Fibroblast of lung (primary cell): Measurements from ENCODE around the gene VPS35. TPM values are rescaled to one million over a fixed set of nuclear protein-coding genes. Genes with fewer than 3 reads are reported as not detected.

Source experiments
- DNase-seq, 2 donors: peaks; one replicate each; pipeline versions ENCODE4 v3.0.0 to v3.0.0-alpha.2; 2010; ENCODE audit warnings: low read depth in 2 of 2
- H2AFZ ChIP-seq: 2 replicates; pipeline ENCODE4 v1.5.1; 2012; ENCODE audit warnings: low read length, control low read depth, inconsistent platforms
- H3K27ac ChIP-seq: 2 replicates; pipeline ENCODE4 v1.5.1; 2011; ENCODE audit warnings: low read length, control low read depth; ENCODE audit not compliant: insufficient read depth
- H3K27me3 ChIP-seq: 2 replicates; pipeline ENCODE4 v1.5.1; 2011; ENCODE audit warnings: mild to moderate bottlenecking, low read length; ENCODE audit not compliant: control insufficient read depth, insufficient read depth
- H3K36me3 ChIP-seq: 2 replicates; pipeline ENCODE4 v1.5.1; 2011; ENCODE audit warnings: low read length; ENCODE audit not compliant: control insufficient read depth, insufficient read depth
- H3K4me1 ChIP-seq: 2 replicates; pipeline ENCODE4 v1.5.1; 2011; ENCODE audit warnings: low read length; ENCODE audit not compliant: control insufficient read depth, insufficient read depth; ENCODE audit errors: extremely low read depth
- H3K4me2 ChIP-seq: 2 replicates; pipeline ENCODE4 v1.5.1; 2011; ENCODE audit warnings: low read length, control low read depth; ENCODE audit not compliant: insufficient read depth; ENCODE audit errors: extremely low read depth
- H3K4me3 ChIP-seq, 4 experiments: fragments of 200-600 bp in 1 of 4; sonication (generic) in 1 of 4; replicated peaks in 1 of 4; 2 replicates each; pipeline ENCODE4 v1.5.1; 2011 to 2016; ENCODE audit warnings: low read length in 4 of 4, low read depth in 3 of 4, mild to moderate bottlenecking in 3 of 4, control low read depth in 2 of 4, inconsistent platforms in 1 of 4, mixed read lengths in 1 of 4; ENCODE audit not compliant: insufficient read depth in 1 of 4; ENCODE audit errors: control extremely low read depth in 1 of 4
- H3K79me2 ChIP-seq: 2 replicates; pipeline ENCODE4 v1.5.1; 2012; ENCODE audit warnings: mild to moderate bottlenecking, low read length, inconsistent platforms; ENCODE audit not compliant: control insufficient read depth, insufficient read depth
- H3K9ac ChIP-seq: 2 replicates; pipeline ENCODE4 v1.5.1; 2011; ENCODE audit warnings: mild to moderate bottlenecking, low read length, control low read depth; ENCODE audit not compliant: insufficient read depth
- H3K9me3 ChIP-seq: 2 replicates; pipeline ENCODE4 v1.5.1; 2012; ENCODE audit warnings: low read depth, low read length; ENCODE audit not compliant: control insufficient read depth, insufficient read depth
- H4K20me1 ChIP-seq: 2 replicates; pipeline ENCODE4 v1.5.1; 2011; ENCODE audit warnings: low read length; ENCODE audit not compliant: control insufficient read depth, insufficient read depth; ENCODE audit errors: extremely low read depth
- CTCF ChIP-seq, 2 donors: IDR thresholded peaks in 1 of 2; conservative IDR thresholded peaks in 1 of 2; 1 replicate in 1 of 2; 2 replicates in 1 of 2; pipeline ENCODE4 v1.5.1; 2011 to 2012; ENCODE audit warnings: low read length in 2 of 2, control low read depth in 1 of 2, inconsistent platforms in 1 of 2, low read depth in 1 of 2, mild to moderate bottlenecking in 1 of 2
- EZH2 ChIP-seq: IDR thresholded peaks from 2 replicates; pipeline ENCODE4 v1.5.1; 2012; ENCODE audit warnings: low read length, control low read depth, mild to moderate bottlenecking; ENCODE audit errors: missing control alignments
- polyA plus RNA-seq, 2 donors: library from polyadenylated mRNA; depleted of rRNA in 1 of 2; stranded (reverse) in 1 of 2; unstranded in 1 of 2; fragments of >200 nt; gene quantifications; 2 replicates each; pipeline ENCODE4 v1.2.1, GENCODE V29; 2011 to 2012; ENCODE audit warnings: missing spikeins in 1 of 2
- total RNA-seq: library from RNA; depleted of rRNA; stranded (reverse); fragments of >200 nt; gene quantifications from 2 replicates; pipeline ENCODE4 v1.2.1, GENCODE V29; 2014

The VPS35 gene
- total and polyA plus RNA-seq, 2 donors (not counting 1 experiment from before 2014, with no cell fraction given), result 77.2 to 92.3 TPM

- no peak overlapping the region for H2AFZ ChIP-seq
- H4K20me1 ChIP-seq, result no peaks in the 10 kb centered on the region
- H3K9me3 ChIP-seq, result no peaks in the 10 kb centered on the region
- no peak overlapping the region for H3K9ac ChIP-seq
- H3K4me2 ChIP-seq, result no peak overlapping the region
- no peak overlapping the region for H3K27ac ChIP-seq
- no peaks in the 10 kb centered on the region for H3K4me1 ChIP-seq
- H3K4me3 ChIP-seq, result no peak overlapping the region
- H3K27me3 ChIP-seq, result no peaks in the 10 kb centered on the region
- no peaks in the 10 kb centered on the region for H3K79me2 ChIP-seq
- H3K36me3 ChIP-seq, result no peaks in the 10 kb centered on the region
- no peak for DNase-seq
- TF ChIP-seq CTCF (conservative IDR thresholded peaks at IDR 0.05 in 1 of 2, IDR thresholded peaks at IDR 0.05 in 1 of 2; ENCODE audit: low read depth in 1 of 2, low read length in 2 of 2) (no peak), EZH2 (no peak)
Observed at GRCh38 chr16:46714797-46715591, 26.0 kb upstream of the VPS35 start.

GRCh38 chr16:46713634-46714033, 24.7 kb upstream of the VPS35 start:
- Histone ChIP-seq H2AFZ (no peak overlapping the region), H3K27me3 (no peaks in the 10 kb centered on the region), H3K79me2 (no peaks in the 10 kb centered on the region), H4K20me1 (no peaks in the 10 kb centered on the region), H3K4me1 (no peaks in the 10 kb centered on the region), H3K9ac (no peak overlapping the region), H3K4me3 (no peak overlapping the region), H3K4me2 (no peak overlapping the region), H3K9me3 (no peaks in the 10 kb centered on the region), H3K36me3 (no peaks in the 10 kb centered on the region), H3K27ac (no peak overlapping the region)
- TF ChIP-seq EZH2, result no peak
- no peak for TF ChIP-seq CTCF (conservative IDR thresholded peaks at IDR 0.05 in 1 of 2, IDR thresholded peaks at IDR 0.05 in 1 of 2; ENCODE audit: low read depth in 1 of 2, low read length in 2 of 2)
- no peak for DNase-seq

- Histone ChIP-seq H3K4me2 (no peak overlapping the region), H3K79me2 (no peaks in the 10 kb centered on the region), H3K27me3 (no peaks in the 10 kb centered on the region), H2AFZ (no peak overlapping the region), H3K4me3 (no peak overlapping the region), H4K20me1 (no peaks in the 10 kb centered on the region), H3K9ac (no peak overlapping the region), H3K27ac (no peak overlapping the region), H3K9me3 (no peaks in the 10 kb centered on the region), H3K36me3 (no peaks in the 10 kb centered on the region), H3K4me1 (no peaks in the 10 kb centered on the region)
- no peak for TF ChIP-seq EZH2
- no peak for TF ChIP-seq CTCF (conservative IDR thresholded peaks at IDR 0.05 in 1 of 2, IDR thresholded peaks at IDR 0.05 in 1 of 2; ENCODE audit: low read depth in 1 of 2, low read length in 2 of 2)
- no peak for DNase-seq
Observed at GRCh38 chr16:46712911-46713310, 23.9 kb upstream of the VPS35 start.
